GM21619 (cell line): Measurements from ENCODE around the gene ZBTB16.

Experiments
- ATAC-seq: cut with Tn5 transposase; IDR thresholded peaks from one replicate; pipeline ENCODE4 v1.9.1; 2021; ENCODE audit not compliant: unreplicated experiment

ZBTB16 gene, protein sequence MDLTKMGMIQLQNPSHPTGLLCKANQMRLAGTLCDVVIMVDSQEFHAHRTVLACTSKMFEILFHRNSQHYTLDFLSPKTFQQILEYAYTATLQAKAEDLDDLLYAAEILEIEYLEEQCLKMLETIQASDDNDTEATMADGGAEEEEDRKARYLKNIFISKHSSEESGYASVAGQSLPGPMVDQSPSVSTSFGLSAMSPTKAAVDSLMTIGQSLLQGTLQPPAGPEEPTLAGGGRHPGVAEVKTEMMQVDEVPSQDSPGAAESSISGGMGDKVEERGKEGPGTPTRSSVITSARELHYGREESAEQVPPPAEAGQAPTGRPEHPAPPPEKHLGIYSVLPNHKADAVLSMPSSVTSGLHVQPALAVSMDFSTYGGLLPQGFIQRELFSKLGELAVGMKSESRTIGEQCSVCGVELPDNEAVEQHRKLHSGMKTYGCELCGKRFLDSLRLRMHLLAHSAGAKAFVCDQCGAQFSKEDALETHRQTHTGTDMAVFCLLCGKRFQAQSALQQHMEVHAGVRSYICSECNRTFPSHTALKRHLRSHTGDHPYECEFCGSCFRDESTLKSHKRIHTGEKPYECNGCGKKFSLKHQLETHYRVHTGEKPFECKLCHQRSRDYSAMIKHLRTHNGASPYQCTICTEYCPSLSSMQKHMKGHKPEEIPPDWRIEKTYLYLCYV

DNA sequence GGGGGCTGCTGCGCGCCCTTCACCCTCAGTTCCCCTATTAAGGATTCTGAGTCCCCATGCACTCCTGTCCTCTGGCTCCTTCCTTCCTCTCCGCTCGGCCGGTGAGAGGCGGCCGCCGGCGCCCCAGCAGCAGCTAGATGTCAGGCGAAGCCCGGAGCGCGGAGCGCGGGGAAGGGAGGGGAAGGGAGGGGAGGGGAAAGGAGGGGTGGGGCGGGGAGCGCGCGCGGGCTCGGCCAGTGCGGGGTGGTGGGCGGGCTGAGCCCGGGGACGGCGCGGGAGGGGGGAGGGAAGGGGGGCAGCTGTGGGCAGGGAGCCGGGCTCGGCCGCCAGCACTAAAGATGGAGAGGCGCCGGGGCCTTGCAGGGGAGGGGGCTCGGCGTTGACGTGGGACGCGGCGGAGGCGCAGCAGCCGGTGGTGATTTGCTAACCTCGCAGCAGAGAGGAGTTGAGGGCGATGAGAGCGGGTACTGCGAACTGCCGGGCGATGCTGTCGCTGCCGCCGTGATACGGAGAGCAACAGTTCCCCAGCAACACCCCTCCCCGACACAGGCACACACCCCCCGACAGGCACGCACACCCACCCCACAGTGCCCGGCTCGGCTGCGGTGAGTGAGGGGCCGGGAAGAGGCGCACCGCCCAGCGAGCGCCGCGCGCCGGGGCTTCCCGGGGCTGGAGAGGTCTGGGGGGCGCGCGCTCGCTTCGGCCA, at the start of gene ZBTB16:
ZBTB16 (plus strand) TSS at position 434 of the 706 bp plus-strand sequence. CDS start 3,590 bp downstream, outside the sequence.
- no peak for ATAC-seq

DNA sequence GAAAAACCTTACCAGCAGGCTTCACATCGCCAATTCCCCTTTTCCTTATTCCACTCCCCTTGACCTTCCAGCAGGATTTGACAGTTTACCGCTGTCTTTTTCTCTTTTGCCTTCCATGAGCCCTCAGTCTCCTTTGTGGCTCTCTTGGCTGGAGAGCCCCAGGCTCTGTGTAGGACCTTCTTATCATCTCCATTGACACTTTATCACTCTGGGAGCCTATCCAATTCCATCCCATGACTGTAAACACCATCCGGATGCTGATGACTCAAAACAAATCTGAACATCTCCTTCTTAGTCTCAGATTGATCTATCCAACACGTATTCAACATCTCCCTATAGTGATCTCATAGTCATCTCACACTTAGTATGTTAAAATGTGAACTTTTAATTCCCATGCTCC, 48.6 kb upstream of the ZBTB16 start:
- ATAC-seq: no peak

DNA sequence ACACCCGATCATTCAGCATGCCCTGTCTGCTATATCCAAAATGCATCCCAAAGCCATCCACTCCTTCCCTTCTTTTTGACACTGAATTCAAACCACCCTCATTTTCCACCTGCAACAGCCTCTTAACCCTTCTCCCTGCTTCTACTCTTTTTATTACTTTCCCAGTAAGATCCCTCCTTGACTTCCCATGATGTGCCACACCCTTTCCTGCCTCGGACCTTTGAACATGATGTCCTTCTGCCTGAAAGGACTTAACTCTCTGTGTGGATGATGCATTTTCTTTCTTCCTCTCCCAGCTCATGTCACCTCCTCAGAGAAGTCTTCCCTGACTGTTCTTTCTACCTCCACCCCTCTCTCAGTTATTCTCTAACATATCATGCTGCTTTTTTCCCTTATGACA, 48.1 kb upstream of the ZBTB16 start:
- no peak for ATAC-seq

DNA sequence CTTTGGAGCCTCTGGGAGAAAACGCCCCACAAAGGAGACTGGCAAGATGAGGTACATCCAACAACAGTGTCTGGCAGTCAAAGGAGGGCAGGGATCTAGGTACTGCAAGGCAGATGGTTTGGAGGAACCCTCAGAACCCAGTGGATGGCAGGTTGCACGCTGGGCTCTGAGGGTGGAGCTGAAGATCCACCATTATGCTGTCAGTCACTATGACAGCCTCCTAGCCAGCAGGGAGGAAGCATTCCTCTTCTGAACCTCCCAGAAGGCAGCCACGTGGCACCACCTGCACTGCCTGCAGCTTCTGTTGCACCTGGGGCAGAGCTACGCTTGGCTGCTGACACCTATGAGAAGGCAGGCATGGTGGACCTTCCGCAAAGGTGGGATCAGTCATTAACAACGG, 44.4 kb upstream of the ZBTB16 start:
- ATAC-seq: no peak

DNA sequence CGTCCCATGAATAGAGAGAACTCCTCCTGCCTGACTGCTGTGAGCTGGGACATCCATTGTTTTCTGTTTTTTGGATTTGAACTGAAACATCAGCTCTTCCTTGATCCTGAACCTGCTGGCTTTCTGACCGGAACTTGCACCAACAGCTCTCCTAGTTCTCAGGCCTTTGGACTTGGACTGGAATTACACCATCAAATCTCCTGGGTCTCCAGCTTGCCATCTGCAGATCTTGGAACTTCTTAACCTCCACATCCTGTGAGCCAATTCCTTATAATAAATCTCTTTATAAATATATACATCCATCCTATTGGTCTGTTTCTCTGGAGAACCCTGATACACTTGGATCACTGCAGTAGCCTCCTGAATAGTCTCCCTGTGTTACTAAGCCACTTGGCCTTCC, 42.5 kb upstream of the ZBTB16 start:
- ATAC-seq: no peak

DNA sequence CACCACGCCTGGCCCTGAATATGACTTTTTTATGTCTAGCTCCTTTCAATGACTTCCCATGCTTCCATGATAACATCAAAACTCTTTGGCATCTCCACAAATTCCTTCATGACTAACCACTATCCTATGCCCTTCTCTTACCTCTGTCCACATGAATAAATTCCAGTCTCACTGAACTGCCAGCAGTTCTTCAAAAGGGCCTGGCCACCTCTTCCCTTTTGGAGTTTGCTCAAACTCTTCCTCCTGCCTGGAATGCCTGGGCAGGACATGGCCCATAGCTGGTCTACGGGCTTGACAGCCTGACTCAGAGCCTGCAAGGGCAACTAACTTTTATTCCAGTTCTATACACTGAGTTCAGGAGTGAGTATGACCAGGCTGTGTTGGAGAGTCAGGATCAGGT, 41.8 kb upstream of the ZBTB16 start:
- no peak for ATAC-seq

DNA sequence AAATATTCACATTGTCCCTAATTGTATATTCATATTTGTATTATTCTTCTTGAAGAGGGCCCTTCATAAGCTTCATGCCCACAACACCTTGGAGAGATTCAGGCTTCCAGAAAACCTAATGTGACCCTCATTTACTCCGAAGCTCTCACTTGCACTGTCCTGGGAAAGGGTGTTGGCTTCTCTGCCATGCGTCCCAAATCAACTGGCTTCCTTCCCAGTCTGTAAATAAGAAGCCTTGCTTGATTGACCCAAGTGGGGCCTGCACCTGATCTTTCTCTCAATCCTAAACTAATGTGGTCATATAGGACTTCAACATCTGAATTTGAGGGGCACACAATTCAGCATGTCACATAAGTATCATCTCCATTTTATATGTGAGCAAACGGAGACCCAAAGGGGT, 40.5 kb upstream of the ZBTB16 start:
- no peak for ATAC-seq

DNA sequence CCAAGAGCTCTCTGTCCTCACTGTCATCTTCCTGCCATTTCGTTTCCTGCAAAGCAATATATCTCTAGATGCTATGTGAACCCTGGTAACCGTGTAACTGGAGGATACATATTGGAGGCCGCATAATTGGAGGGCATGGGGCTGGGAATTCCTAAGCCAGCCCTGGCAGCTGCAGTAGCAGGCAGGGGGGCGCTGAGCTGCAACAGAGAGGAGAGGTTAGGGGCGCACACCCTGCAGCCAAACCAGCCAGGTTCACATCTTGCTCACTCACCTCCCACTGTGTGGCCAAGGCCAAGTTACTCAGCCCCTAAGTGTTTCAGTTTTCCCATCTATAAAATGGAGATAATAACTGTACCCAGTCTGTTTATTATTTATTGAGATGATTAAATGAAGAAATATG, 39.9 kb upstream of the ZBTB16 start:
- no peak for ATAC-seq

DNA sequence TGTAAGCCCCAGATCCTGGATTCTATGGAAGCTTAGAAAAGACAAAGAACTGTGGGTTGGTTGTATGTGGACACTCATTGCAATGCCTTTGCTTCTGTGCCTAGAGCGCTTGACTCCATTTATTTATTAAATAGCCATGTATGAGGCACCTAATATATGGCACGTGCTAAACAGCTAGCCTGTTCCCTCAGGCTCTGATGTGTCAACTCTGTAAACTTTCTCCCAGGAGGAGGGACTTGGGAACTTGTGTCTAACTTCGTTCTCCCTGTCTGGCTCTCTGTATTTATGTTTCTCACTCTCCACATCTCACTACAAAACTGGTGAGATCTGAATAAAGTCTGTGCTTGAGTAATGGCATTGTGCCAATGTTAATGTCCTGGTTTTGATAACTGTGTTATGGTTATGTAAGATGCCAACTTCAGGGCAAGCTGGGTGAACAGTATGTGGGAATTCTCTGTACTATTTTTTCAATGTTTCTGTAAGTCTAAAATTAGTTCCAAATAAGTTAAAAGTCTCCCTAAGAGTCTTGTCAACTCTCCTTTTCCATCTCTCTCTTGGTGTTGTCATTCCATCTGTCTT, 34.1 kb upstream of the ZBTB16 start:
- ATAC-seq: no peak

DNA sequence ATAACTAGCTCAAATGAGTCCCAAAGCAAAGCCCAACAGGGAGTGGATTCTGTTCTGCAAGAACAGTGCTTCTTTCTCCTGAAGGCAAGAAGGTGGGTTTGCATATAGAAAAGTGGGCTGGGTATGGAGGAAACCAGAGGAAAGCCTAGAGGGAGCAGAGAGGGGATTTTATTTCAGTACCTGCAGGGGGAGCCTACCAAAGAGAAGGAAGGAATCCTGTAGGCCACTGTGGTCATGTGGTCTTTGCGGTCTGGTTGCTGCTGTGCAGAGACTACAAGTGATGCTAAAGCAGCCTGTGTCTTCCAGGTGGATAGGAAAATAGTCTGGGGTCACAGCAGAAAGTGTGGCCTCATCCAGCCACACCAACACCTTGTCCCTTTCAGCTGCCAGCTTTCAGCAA, 33.2 kb upstream of the ZBTB16 start:
- no peak for ATAC-seq

DNA sequence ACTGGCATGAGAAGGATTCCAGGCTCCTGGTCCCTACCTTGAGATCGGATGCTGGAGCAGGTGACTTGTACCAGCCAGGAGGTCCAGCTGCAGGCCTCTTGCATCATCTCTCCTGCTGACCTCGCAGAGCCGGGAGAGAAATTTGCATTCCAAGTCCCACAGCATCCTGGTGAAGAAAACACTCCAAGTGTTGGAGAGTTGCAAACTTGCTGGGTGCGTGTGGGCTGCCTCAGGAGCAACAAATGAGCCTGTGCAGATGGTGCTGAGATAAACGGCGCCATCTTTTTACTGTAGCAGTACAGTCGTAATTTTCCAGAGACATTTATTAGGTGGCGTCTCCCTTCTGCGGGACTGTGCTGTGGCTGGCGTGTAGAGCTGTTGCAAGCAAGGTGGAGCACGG, 32.1 kb upstream of the ZBTB16 start:
- ATAC-seq: no peak

DNA sequence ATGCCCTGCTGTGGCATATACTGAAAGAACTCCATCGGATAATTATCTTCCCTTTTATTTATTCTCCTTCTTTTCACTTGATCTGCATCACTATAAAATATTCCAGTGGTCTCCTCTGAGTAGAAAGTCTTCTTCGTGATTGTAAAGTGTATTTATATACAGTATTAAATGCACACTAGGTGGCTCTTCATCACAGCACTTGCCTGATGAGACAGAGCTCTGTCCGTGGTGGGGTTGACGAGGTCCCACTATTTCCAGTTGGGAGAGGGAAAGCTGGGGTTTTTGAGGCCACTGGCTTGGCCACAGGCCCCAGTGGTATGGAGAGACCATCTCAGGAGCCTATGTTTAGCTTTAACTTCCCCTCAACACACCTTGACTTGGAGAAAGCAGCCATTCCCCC, 31.6 kb upstream of the ZBTB16 start:
- no peak for ATAC-seq

DNA sequence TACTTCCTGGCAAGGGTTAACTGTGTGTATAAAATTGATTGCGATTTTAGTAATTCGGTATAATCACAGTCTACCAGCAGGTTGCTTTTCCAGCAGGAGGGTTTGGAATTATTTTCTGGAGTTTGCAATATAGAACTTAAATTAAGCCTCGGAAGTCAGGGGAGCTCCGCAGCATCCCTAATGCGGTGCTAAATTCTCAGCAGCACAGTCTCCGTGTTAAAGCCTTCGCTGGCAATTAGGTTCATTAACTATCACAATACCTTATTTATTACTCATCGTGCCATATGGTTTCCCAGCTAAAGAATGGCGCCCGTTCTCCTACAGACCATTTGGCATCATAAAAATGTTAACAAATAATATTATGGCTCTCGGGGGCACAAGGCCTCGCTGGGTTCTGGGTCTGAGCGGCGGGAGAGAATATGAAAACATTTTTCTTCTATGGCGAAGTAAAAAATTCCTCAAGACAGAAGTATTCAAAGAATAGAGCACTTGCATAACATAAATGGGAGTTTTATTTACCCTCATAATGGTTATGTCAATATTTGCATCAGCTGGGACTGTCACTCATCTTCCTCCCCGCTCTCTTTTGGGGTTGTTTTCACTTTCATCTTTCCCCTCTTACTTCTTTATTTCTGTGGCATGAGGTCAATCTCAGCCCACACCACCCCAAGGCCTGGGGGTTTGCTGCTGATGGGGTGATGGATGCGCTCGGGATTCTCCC, 28.1 kb upstream of the ZBTB16 start:
- ATAC-seq: no peak

DNA sequence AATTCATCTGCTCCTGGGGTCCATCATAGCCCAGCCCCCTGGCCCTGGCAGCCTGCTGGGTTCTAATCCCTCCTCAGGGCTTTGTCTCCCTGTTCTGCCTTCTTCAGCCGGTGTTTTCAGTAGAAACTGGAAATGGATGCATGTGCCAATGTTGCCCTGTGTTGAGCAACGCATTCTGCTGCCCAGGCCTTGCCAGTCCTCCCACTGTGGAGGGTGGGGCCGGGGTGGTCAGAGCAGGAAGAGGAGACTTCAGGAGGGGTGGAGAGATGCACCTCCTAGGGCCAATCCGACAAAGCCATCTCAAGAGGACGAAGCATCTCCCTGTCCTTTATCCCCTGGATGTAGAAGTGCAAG, 27.6 kb upstream of the ZBTB16 start:
- ATAC-seq: no peak

DNA sequence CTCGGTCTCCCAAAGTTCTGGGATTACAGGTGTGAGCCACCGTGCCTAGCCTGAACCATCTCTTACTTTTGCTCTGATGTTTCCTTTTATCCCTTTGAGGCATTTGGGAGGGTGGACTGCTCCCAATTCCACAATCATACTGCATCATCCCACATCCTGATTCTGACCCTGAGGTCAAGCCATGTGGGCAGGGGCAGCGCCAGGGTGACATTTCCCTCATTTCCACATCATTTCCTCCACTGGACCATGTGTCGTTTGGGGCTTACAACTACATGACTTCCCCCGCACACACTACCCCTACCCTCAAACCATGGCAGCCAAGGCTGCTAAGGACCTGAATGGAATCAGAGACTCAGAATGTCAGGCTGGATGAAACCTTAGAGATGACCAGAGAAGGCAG, 26.4 kb upstream of the ZBTB16 start:
- no peak for ATAC-seq

DNA sequence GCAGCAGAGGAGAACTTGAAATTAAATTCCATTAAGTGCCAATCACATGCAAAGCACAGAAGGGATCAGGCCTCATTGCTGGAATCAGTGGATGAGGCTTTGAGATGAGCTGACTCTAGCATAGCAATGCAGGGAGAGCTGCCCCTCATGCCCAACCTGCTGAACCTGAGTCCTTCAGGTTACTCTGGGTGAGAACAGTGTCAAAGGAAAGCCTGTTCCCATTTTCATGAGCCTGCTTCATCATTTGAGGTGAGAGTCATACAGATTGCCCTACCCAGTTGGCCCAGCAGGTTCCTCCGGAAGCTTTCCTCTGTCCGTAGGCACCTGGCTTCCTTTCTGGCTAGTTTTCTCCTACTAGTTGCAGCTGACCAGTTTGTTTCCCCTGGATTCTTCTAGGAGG, 25.9 kb upstream of the ZBTB16 start:
- ATAC-seq: no peak

DNA sequence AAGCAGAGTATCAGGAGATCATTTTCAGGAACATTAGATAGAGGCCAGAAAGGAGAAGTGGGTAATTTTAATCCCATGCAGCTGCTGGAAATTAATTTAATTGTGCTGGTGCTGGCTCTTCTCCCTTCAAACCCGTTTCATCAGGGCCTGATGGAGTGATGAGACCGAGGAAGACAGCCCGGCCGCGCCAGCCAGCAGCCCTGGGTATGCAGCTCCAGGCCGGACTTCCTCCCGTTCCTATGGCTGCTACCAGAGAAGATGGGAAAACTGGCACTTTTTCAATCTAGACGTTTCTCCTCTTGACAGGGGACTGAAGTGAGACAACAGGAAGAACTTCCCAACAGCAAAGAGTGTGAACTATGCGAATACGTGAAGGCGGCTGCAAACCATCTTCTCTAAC, 24.6 kb upstream of the ZBTB16 start:
- ATAC-seq: no peak

DNA sequence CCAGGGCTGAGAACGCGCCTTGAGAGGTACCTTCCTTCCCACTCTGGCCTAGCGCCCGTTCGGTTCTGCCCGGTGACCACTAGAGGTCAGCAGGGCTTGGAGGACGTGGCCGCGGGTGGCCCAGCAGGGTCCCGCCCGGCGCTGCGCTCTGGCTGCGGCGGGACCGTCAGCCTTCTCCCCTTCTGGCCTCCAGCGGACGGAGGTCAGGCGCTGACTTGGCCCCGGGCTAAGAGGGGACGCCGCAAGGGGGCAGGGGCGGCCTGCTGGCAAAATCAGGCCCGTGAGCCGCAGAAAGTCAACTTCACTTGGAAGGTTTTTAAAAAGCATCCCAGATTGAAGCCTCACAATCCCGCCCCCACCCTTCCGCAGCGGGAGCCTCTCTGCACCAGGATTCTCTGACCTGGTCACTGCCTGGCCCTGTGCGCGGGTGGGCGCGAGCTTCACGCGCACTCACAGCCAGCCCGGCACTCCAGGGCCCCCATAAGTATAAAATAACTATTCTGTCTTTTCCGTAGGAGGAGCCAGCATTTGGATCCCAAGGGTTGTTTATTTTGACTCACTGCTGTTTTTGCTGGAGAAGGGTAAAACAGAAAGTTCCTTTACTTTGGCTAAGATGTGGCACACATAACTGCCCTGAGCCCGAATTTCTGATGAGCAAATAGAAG, 23.2 kb upstream of the ZBTB16 start:
- ATAC-seq: no peak

DNA sequence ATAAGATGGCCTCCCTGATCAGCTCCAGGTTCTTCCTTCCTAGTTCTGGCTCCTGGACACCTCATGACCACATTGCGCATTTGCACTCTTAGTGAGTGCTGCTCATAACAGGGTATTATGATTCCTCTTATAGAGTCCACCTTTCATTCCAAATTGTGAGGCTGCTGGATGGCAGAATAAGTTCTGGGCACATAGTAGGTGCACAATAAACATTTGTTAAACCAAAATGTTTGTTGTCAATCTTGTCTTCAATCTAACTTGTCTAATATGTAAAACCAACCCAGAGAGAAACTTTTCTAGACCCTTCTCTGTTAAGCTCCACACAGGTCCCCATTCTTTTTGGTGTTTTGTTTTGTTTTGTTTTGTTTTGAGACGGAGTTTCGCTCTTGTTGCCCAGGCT, 22.6 kb upstream of the ZBTB16 start:
- ATAC-seq: no peak

DNA sequence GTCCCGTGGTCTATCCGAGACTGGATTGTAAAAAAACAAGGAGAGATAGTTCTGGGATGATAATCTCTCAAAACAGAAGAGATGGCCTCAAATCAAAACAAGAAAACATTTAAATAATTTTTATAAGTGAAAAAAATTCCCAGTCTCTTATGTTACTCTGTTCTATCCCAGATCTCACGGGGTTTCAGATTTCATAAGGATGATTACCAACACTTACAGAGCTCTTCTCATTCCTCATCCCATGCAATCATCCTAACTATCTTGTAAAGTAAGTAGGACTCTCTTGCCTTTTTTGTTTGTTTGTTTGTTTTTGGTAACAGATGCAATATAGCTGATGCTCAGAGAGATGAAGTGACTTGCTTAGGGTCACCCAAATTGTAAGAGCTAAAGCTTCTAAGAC, 20.0 kb upstream of the ZBTB16 start:
- no peak for ATAC-seq
